IPS DF 6.9 (cell line): Measurements from ENCODE around the gene CORO1C.

Experiments used
- DNase-seq: peaks from one replicate; pipeline ENCODE4 v3.0.0-alpha.2; 2013; ENCODE audit warnings: low read depth, low spot score
- H3K27ac ChIP-seq: one replicate; pipeline ENCODE4 v1.5.1; 2013; ENCODE audit warnings: low read length, control low read depth
- H3K27me3 ChIP-seq: 2 replicates; pipeline ENCODE4 v1.6.1; 2013; ENCODE audit warnings: mild to moderate bottlenecking, low read length; ENCODE audit not compliant: control insufficient read depth, insufficient read depth
- H3K36me3 ChIP-seq: 2 replicates; pipeline ENCODE4 v1.6.1; 2013; ENCODE audit warnings: low read length; ENCODE audit not compliant: control insufficient read depth, insufficient read depth
- H3K4me1 ChIP-seq: 2 replicates; pipeline ENCODE4 v1.6.1; 2013; ENCODE audit warnings: low read length; ENCODE audit not compliant: control insufficient read depth, insufficient read depth
- H3K4me3 ChIP-seq: 2 replicates; pipeline ENCODE4 v1.5.1; 2013; ENCODE audit warnings: mild to moderate bottlenecking, low read length
- H3K9me3 ChIP-seq: 2 replicates; pipeline ENCODE4 v1.6.1; 2013; ENCODE audit warnings: low read length, inconsistent platforms; ENCODE audit not compliant: control insufficient read depth, insufficient read depth
- WGBS: extraction: QIAGEN DNeasy Blood & Tissue Kit; methylation state at CpG from one replicate; pipeline ENCODE4 v1.1.7; 2013; ENCODE audit warnings: mixed read lengths, missing lambda C conversion rate; ENCODE audit not compliant: insufficient read length, insufficient coverage; 5-methylcytosine and 5-hydroxymethylcytosine counted together

CORO1C gene

GRCh38 chr12:108712165-108712924, 19.0 kb downstream of the CORO1C start:
- Histone ChIP-seq H3K4me1 (no peaks in the 10 kb centered on the region), H3K27me3 (no peaks in the 10 kb centered on the region), H3K9me3 (no peaks in the 10 kb centered on the region), H3K27ac (no peak overlapping the region), H3K4me3 (no peak overlapping the region), H3K36me3 (no peaks in the 10 kb centered on the region)
- no peak for DNase-seq
- no CpG with 5 or more reads among the region's 12 CpGs for WGBS

GRCh38 chr12:108711489-108712164, 19.7 kb downstream of the CORO1C start:
- Histone ChIP-seq H3K9me3 (no peaks in the 10 kb centered on the region), H3K4me3 (no peak overlapping the region), H3K27ac (no peak overlapping the region), H3K4me1 (no peaks in the 10 kb centered on the region), H3K36me3 (no peaks in the 10 kb centered on the region), H3K27me3 (no peaks in the 10 kb centered on the region)
- no peak for DNase-seq
- no CpG with 5 or more reads among the region's 9 CpGs for WGBS

- no CpG with 5 or more reads among the region's 1 CpG for WGBS
- no peak overlapping the region for H3K27ac ChIP-seq
- H3K4me3 ChIP-seq, result no peak overlapping the region
- H3K27me3 ChIP-seq, result no peaks in the 10 kb centered on the region
- H3K9me3 ChIP-seq, result no peaks in the 10 kb centered on the region
- no peaks in the 10 kb centered on the region for H3K36me3 ChIP-seq
- DNase-seq, result no peak
- H3K4me1 ChIP-seq, result no peaks in the 10 kb centered on the region
These were observed 21.6 kb downstream of the CORO1C start for GRCh38 chr12:108709697-108710096.

- no CpG with 5 or more reads among the region's 5 CpGs for WGBS
These were observed 26.8 kb downstream of the CORO1C start for GRCh38 chr12:108704527-108704926.

GRCh38 chr12:108702595-108703320, 28.6 kb downstream of the CORO1C start:
- Histone ChIP-seq H3K4me3 (no peak overlapping the region), H3K27me3 (no peaks in the 10 kb centered on the region), H3K36me3 (no peaks in the 10 kb centered on the region; the same call in 1 of the 2 replicates), H3K27ac (no peak overlapping the region), H3K4me1 (peaks cover 2% of the 10 kb centered on the region; the same call in 1 of the 2 replicates), H3K9me3 (no peaks in the 10 kb centered on the region)
- no CpG with 5 or more reads among the region's 10 CpGs for whole genome bisulfite sequencing
- DNase-seq, result no peak

More at GRCh38 chr12:108704527-108704926, 26.8 kb downstream of the CORO1C start:
- peaks cover 2% of the 10 kb centered on the region; the same call in 1 of the 2 replicates for H3K4me1 ChIP-seq
- no peak overlapping the region for H3K4me3 ChIP-seq
- no peak overlapping the region for H3K27ac ChIP-seq
- DNase-seq, result no peak
- no peaks in the 10 kb centered on the region; the same call in 1 of the 2 replicates for H3K36me3 ChIP-seq
- no peaks in the 10 kb centered on the region for H3K27me3 ChIP-seq
- H3K9me3 ChIP-seq, result no peaks in the 10 kb centered on the region

GRCh38 chr12:108701779-108702441, 29.4 kb downstream of the CORO1C start:
- Histone ChIP-seq H3K4me3 (no peak overlapping the region), H3K27ac (no peak overlapping the region), H3K9me3 (no peaks in the 10 kb centered on the region), H3K27me3 (no peaks in the 10 kb centered on the region), H3K36me3 (no peaks in the 10 kb centered on the region; the same call in 1 of the 2 replicates), H3K4me1 (peaks cover 2% of the 10 kb centered on the region; the same call in 1 of the 2 replicates)
- WGBS, result no CpG with 5 or more reads among the region's 5 CpGs
- DNase-seq, result no peak

- Histone ChIP-seq H3K27me3 (no peaks in the 10 kb centered on the region), H3K36me3 (no peaks in the 10 kb centered on the region; the same call in 1 of the 2 replicates), H3K4me3 (no peak overlapping the region), H3K27ac (no peak overlapping the region), H3K9me3 (no peaks in the 10 kb centered on the region), H3K4me1 (peaks cover 2% of the 10 kb centered on the region; the same call in 1 of the 2 replicates)
- no peak for DNase-seq
- no CpG with 5 or more reads among the region's 12 CpGs for WGBS
These were observed 30.3 kb downstream of the CORO1C start for GRCh38 chr12:108700833-108701541.

- H3K27me3 ChIP-seq, result no peaks in the 10 kb centered on the region
- H3K4me1 ChIP-seq, result peaks cover 2% of the 10 kb centered on the region; the same call in 1 of the 2 replicates
- no peak for DNase-seq
- no peak overlapping the region for H3K27ac ChIP-seq
- no peaks in the 10 kb centered on the region for H3K9me3 ChIP-seq
- H3K36me3 ChIP-seq, result no peaks in the 10 kb centered on the region; the same call in 1 of the 2 replicates
- no CpG with 5 or more reads among the region's 3 CpGs for WGBS
- no peak overlapping the region for H3K4me3 ChIP-seq
These were observed 31.3 kb downstream of the CORO1C start for GRCh38 chr12:108699955-108700563.

GRCh38 chr12:108697905-108698304, 33.4 kb downstream of the CORO1C start:
- no peaks in the 10 kb centered on the region for H3K9me3 ChIP-seq

More at GRCh38 chr12:108697905-108698304, 33.4 kb downstream of the CORO1C start:
- no peaks in the 10 kb centered on the region for H3K27me3 ChIP-seq
- no CpG with 5 or more reads among the region's 1 CpG for WGBS
- H3K36me3 ChIP-seq, result no peaks in the 10 kb centered on the region; the same call in 1 of the 2 replicates
- H3K4me3 ChIP-seq, result no peak overlapping the region
- no peak overlapping the region for H3K27ac ChIP-seq
- DNase-seq, result no peak
- H3K4me1 ChIP-seq, result peaks cover 2% of the 10 kb centered on the region; the same call in 1 of the 2 replicates
